NCI-H1048 (cell line): ENCODE data around the gene KLK8.
"Not testable (repeated sequence)": the region's sequence is repeated elsewhere in the genome, so short reads cannot be mapped to it uniquely, and the experiment has no call there.

Source experiments
- DNase-seq: peaks from one replicate; lab custom pipeline; 2025; lab: John Stamatoyannopoulos, UW

KLK8 gene

GRCh38 chr19:51018745-51019543 is 17.5 kb upstream of the KLK8 start:
- DNase-seq, result no peak

GRCh38 chr19:51016798-51017683 is 15.6 kb upstream of the KLK8 start:
- DNase-seq, result no peak

- DNase-seq, result no peak
Measured at GRCh38 chr19:51015691-51016267, 14.4 kb upstream of the KLK8 start.

GRCh38 chr19:51014242-51014641 is 12.8 kb upstream of the KLK8 start:
- no peak for DNase-seq

- no peak for DNase-seq
Measured at GRCh38 chr19:51012661-51013190, 11.3 kb upstream of the KLK8 start.

GRCh38 chr19:51010066-51010795 is 8.8 kb upstream of the KLK8 start:
- no peak for DNase-seq

GRCh38 chr19:51009061-51009891 is 7.9 kb upstream of the KLK8 start:
- DNase-seq, result no peak

GRCh38 chr19:51007488-51007887 is 6.1 kb upstream of the KLK8 start:
- no peak for DNase-seq

GRCh38 chr19:51006406-51006805 is 5.0 kb upstream of the KLK8 start:
- DNase-seq, result no peak

- DNase-seq, result no peak
Measured at GRCh38 chr19:51005248-51005647, 3.8 kb upstream of the KLK8 start.

- DNase-seq, result no peak
Measured at GRCh38 chr19:51003316-51003715, 1.9 kb upstream of the KLK8 start.

- peak; percentile 38 for DNase-seq
Measured at GRCh38 chr19:51002542-51003311, 1.3 kb upstream of the KLK8 start.

- DNase-seq, result no peak
Measured at GRCh38 chr19:51002089-51002532, 707 bp upstream of the KLK8 start.

GRCh38 chr19:51000981-51001380 is 423 bp downstream of the KLK8 start:
- DNase-seq, result no peak

- DNase-seq, result no peak
Measured at GRCh38 chr19:51000426-51000825, 978 bp downstream of the KLK8 start.

GRCh38 chr19:50998686-50999085 is 2.7 kb downstream of the KLK8 start:
- no peak for DNase-seq

GRCh38 chr19:50998061-50998460 is 3.3 kb downstream of the KLK8 start:
- no peak for DNase-seq

GRCh38 chr19:50994129-50994528 is 7.3 kb downstream of the KLK8 start:
- DNase-seq, result no peak

GRCh38 chr19:50992666-50993035 is 8.8 kb downstream of the KLK8 start:
- DNase-seq, result no peak

GRCh38 chr19:50984416-50984815 is 17.0 kb downstream of the KLK8 start:
- not testable (repeated sequence) for DNase-seq
